ENCODE data around the gene MACROD2. TPM values are rescaled to one million over a fixed set of nuclear protein-coding genes. Genes with fewer than 3 reads are reported as not detected.

Gene MACROD2
- total RNA-seq, 1 experiment from 2014 or later, result 3.7 TPM

- no peak overlapping the region for H3K4me3 ChIP-seq (replicated peaks in 1 of 2; ENCODE audit: low read depth in 1 of 2, low read length in 2 of 2)
- no peaks in the 10 kb centered on the region for H4K20me1 ChIP-seq (ENCODE audit: insufficient read depth)
- H3K36me3 ChIP-seq (ENCODE audit: control insufficient read depth in 1 of 2, insufficient read depth in 2 of 2, low read length in 2 of 2), result no peaks in the 10 kb centered on the region
- no peak for TF ChIP-seq EZH2phosphoT487 (IDR thresholded peaks at IDR 0.05; ENCODE audit: borderline replicate concordance)
- TF ChIP-seq ELF1 (IDR thresholded peaks at IDR 0.05; ENCODE audit: borderline replicate concordance, low read depth), result no peak
- TF ChIP-seq CEBPB (IDR thresholded peaks at IDR 0.05; ENCODE audit: low read depth), result no peak
- TF ChIP-seq TCF7L2 (IDR thresholded peaks at IDR 0.05; ENCODE audit: borderline replicate concordance, extremely low read depth, insufficient read depth, insufficient read length), result no peak
- no peak for TF ChIP-seq POLR2A (IDR thresholded peaks at IDR 0.05; ENCODE audit: borderline replicate concordance, extremely low read depth, insufficient read depth, insufficient read length)
- no peak for TF ChIP-seq RAD21 (IDR thresholded peaks at IDR 0.05; ENCODE audit: low read depth)
- no peak for TF ChIP-seq MAX (IDR thresholded peaks at IDR 0.05)
- TF ChIP-seq REST (IDR thresholded peaks at IDR 0.05; ENCODE audit: low read depth), result no peak
- no peak for TF ChIP-seq SP1 (IDR thresholded peaks at IDR 0.05; ENCODE audit: low read depth)
- peaks cover 7 to 8% of the 10 kb centered on the region in 2 experiments; a peak in 2 of 4 replicates for H3K9me3 ChIP-seq (ENCODE audit: control insufficient read depth in 1 of 2, insufficient read depth in 1 of 2, low read depth in 1 of 2, low read length in 2 of 2)
- ATAC-seq, result no peak
- no peak overlapping the region for H3K27ac ChIP-seq (ENCODE audit: low read depth, low read length)
- H3K79me2 ChIP-seq (ENCODE audit: insufficient read depth, low read length), result no peaks in the 10 kb centered on the region
- H3K27me3 ChIP-seq (ENCODE audit: insufficient read depth, low read length), result no peaks in the 10 kb centered on the region
- ChIA-PET RAD21 (ENCODE audit: low non-redundant PET in 1 of 2, low total read pairs in 2 of 2, uncharacterized antibody in 2 of 2, unreplicated experiment in 2 of 2) (no interaction called here), CTCF (no interaction called here), POLR2A (no interaction called here)
- intact Hi-C loops (cut with micrococcal nuclease), result no loop called here
- no TSS peak for BruUV-seq (replicated peaks)
- H3K4me2 ChIP-seq (ENCODE audit: low read length), result no peak overlapping the region
- no peak overlapping the region for H3K9ac ChIP-seq (ENCODE audit: low read length)
- H3K4me1 ChIP-seq (ENCODE audit: control insufficient read depth in 1 of 2, insufficient read depth in 2 of 2, low read length in 2 of 2), result no peaks in the 10 kb centered on the region
- H2AFZ ChIP-seq (ENCODE audit: low read depth, low read length, poor library complexity, severe bottlenecking), result no peak overlapping the region
- H3K9me2 ChIP-seq (ENCODE audit: insufficient read depth), result no peaks in the 10 kb centered on the region
- no peak for DNase-seq (ENCODE audit: low read depth, low spot score)
These were observed 1635.0 kb downstream of the MACROD2 start for GRCh38 chr20:15630360-15630759.

Data from HCT116 (cell line).